Thyroid gland (tissue), 4 donors: ENCODE measurements around the gene DCLK2. TPM values are rescaled to one million over a fixed set of nuclear protein-coding genes. Genes with fewer than 3 reads are reported as not detected.
"Not testable (repeated sequence)": the region's sequence is repeated elsewhere in the genome, so short reads cannot be mapped to it uniquely, and the experiment has no call there.

Source experiments
- DNase-seq, 2 donors: peaks; one replicate each; pipeline ENCODE4 v3.0.0-alpha.2; 2019
- H3K27ac ChIP-seq, 3 donors: fragments of 200-600 bp; sonication (generic); 1 replicate in 2 of 3; 2 replicates in 1 of 3; pipeline ENCODE4 v1.5.1; 2016 to 2019; ENCODE audit warnings: mild to moderate bottlenecking in 1 of 3, moderate library complexity in 1 of 3
- H3K27me3 ChIP-seq: fragments of 200-600 bp; sonication (generic); one replicate; pipeline ENCODE4 v1.5.1; 2019
- H3K36me3 ChIP-seq, 2 donors: fragments of 200-600 bp; sonication (generic); one replicate each; pipeline ENCODE4 v1.5.1; 2016 to 2019
- H3K4me1 ChIP-seq, 2 donors: fragments of 200-600 bp; sonication (generic); one replicate each; pipeline ENCODE4 v1.5.1; 2017 to 2019
- H3K4me3 ChIP-seq, 3 donors: fragments of 200-600 bp; sonication (generic); replicated peaks in 1 of 3; 1 replicate in 2 of 3; 2 replicates in 1 of 3; pipeline ENCODE4 v1.5.1; 2016; ENCODE audit warnings: mild to moderate bottlenecking in 1 of 3
- H3K9me3 ChIP-seq: fragments of 200-600 bp; sonication (generic); one replicate; pipeline ENCODE4 v1.5.1; 2017
- POLR2A ChIP-seq, 2 donors: fragments of 450-650 bp; IDR thresholded peaks; one replicate each; pipeline ENCODE4 v1.6.1; 2017; ENCODE audit warnings: antibody characterized with exemption in 2 of 2, mild to moderate bottlenecking in 2 of 2, moderate library complexity in 1 of 2
- whole genome bisulfite sequencing, 2 donors: methylation state at CpG; one replicate each; pipeline ENCODE4 v1.1.5; 2017; 5-methylcytosine and 5-hydroxymethylcytosine counted together
- intact Hi-C: fragments of 100-400 bp; cut with DNase I; formaldehyde crosslinking; loops from one replicate; pipeline ENCODE4 v1.15.1; 2023
- total RNA-seq, 4 donors: library from RNA; depleted of rRNA; stranded (reverse); fragments of >200 nt; gene quantifications; one replicate each; pipeline ENCODE4 v1.2.3, GENCODE V29; 2016
- TF ChIP-seq, protein P1 (sequence below), 6 experiments: fragments of 200-600 bp in 3 of 6; fragments of 450-650 bp in 3 of 6; sonication (generic) in 3 of 6; IDR thresholded peaks; one replicate each; pipeline ENCODE4 v1.5.1; 2016 to 2019; ENCODE audit warnings: antibody characterized with exemption in 6 of 6, mild to moderate bottlenecking in 2 of 6, inconsistent platforms in 1 of 6, moderate library complexity in 1 of 6

Gene DCLK2
- total RNA-seq, 4 donors from 2014 or later: 6.6 to 19.7 (median 12.3) TPM

DNA sequence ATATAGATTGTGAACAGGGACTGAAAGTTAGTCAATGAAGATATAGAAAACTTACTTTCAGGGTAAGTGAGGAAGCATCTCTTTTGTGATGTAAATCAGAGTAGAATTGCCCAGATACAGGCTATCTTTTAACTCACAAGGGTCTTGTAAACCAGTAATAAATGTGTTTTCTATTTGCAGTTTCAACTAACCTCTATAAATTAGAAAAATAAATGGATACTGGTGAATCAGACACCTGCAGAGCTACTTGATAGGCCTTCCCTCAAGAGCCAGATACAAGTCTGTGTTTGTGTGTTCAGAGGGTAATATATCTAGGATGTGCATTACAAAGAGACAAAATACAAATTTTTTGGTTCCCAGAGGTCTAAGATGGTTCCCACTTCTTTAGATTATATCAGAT, 82.9 kb downstream of the DCLK2 start:
- H3K4me3 ChIP-seq: no peak overlapping the region
- no peak for DNase-seq
- H3K27ac ChIP-seq: no peak overlapping the region
- no peaks in the 10 kb centered on the region for H3K4me1 ChIP-seq
- no peaks in the 10 kb centered on the region for H3K27me3 ChIP-seq
- H3K9me3 ChIP-seq: no peaks in the 10 kb centered on the region
- no peaks in the 10 kb centered on the region for H3K36me3 ChIP-seq
- TF ChIP-seq POLR2A (IDR thresholded peaks at IDR 0.05): no peak
- TF ChIP-seq, protein P1, sequence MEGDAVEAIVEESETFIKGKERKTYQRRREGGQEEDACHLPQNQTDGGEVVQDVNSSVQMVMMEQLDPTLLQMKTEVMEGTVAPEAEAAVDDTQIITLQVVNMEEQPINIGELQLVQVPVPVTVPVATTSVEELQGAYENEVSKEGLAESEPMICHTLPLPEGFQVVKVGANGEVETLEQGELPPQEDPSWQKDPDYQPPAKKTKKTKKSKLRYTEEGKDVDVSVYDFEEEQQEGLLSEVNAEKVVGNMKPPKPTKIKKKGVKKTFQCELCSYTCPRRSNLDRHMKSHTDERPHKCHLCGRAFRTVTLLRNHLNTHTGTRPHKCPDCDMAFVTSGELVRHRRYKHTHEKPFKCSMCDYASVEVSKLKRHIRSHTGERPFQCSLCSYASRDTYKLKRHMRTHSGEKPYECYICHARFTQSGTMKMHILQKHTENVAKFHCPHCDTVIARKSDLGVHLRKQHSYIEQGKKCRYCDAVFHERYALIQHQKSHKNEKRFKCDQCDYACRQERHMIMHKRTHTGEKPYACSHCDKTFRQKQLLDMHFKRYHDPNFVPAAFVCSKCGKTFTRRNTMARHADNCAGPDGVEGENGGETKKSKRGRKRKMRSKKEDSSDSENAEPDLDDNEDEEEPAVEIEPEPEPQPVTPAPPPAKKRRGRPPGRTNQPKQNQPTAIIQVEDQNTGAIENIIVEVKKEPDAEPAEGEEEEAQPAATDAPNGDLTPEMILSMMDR (IDR thresholded peaks at IDR 0.05): no peak
- intact Hi-C loops: no loop called here

DNA sequence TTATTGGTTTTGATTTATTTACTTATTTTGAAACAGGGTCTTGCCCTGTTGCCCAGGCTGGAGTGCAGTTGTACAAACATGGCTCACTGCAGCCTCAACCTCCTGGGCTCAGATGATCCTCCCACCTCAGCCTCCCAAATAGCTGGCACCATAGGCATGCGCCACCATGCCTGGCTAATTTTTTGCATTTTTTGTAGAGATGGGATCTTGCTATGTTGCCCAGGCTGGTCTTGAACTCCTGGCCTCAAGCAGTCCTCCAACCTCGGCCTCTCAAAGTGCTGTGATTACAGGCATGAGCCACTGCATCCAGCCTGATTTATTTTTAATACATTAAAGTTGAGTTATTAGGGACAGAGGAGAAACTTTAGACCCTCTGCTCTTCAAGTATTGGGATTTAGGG, 83.8 kb downstream of the DCLK2 start:
- 91 to 96% methylated on average over 2 of the region's 2 CpGs for WGBS, 2 donors
- H3K36me3 ChIP-seq, H3K27me3 ChIP-seq, intact Hi-C loops, H3K4me3 ChIP-seq, H3K27ac ChIP-seq, H3K4me1 ChIP-seq, H3K9me3 ChIP-seq, DNase-seq: not testable (repeated sequence)

DNA sequence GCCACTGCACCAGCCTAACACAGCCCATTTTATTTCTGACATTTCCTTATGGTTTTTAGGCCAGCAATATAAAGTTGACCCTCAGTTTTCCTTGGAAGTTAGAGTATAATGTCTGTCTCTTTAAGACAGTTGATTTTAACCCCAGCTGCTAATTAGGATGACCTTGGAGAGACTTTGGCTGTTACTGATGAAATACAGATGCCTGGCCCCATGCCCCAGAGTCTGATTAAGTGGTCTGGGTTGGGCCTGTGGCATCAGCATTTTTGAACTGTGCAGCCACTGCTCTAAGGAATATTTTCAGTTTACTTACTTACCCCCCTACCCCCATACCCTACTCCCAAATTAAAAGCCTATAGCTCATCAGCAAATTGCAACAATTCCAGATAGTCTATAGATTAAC, 85.8 kb downstream of the DCLK2 start:
- no peaks in the 10 kb centered on the region for H3K27me3 ChIP-seq
- no peak for DNase-seq
- H3K9me3 ChIP-seq: no peaks in the 10 kb centered on the region
- no peak overlapping the region for H3K4me3 ChIP-seq
- no peak for TF ChIP-seq POLR2A (IDR thresholded peaks at IDR 0.05)
- TF ChIP-seq, protein P1 (IDR thresholded peaks at IDR 0.05): no peak
- H3K36me3 ChIP-seq: no peaks in the 10 kb centered on the region
- intact Hi-C loops: no loop called here
- H3K27ac ChIP-seq: no peak overlapping the region
- H3K4me1 ChIP-seq: no peaks in the 10 kb centered on the region

DNA sequence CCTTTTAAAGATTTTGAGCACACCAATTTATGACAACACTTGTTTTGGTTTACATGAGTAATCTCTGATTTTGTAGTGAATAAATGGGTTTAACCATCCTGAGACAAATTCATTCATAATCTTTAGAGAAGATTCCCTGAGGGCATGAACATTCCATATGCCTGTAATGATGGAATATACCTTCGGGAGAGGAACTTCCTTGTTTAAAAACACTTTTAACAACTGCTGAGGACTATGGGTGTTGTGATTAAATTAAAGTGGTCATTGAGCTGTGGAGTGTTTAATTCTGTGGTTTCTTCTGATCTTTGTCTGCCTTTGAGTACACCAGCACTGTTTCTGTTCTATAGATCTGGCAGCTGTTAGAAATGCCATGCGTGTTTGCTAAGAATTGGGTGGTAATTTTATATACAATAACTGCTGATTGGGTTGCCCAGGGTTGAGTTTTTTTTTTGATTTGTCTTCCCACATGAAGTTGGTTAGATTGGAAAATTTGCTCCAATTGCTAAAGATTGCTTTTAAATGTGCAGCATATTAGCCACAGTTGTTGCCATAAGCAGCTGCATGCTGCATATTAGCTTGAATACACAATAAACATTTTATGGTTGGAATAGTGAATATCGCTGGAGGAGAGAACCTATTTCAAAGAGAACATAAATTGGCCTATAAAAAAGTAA, 86.8 kb downstream of the DCLK2 start:
- H3K4me1 ChIP-seq: no peaks in the 10 kb centered on the region
- intact Hi-C loops: no loop called here
- no peak for TF ChIP-seq POLR2A (IDR thresholded peaks at IDR 0.05)
- TF ChIP-seq, protein P1 (IDR thresholded peaks at IDR 0.05): no peak
- no peaks in the 10 kb centered on the region for H3K9me3 ChIP-seq
- 85 to 87% methylated on average over 3 of the region's 3 CpGs for WGBS, 2 donors
- no peak overlapping the region for H3K4me3 ChIP-seq
- no peaks in the 10 kb centered on the region for H3K27me3 ChIP-seq
- no peaks in the 10 kb centered on the region for H3K36me3 ChIP-seq
- H3K27ac ChIP-seq: no peak overlapping the region
- no peak for DNase-seq

DNA sequence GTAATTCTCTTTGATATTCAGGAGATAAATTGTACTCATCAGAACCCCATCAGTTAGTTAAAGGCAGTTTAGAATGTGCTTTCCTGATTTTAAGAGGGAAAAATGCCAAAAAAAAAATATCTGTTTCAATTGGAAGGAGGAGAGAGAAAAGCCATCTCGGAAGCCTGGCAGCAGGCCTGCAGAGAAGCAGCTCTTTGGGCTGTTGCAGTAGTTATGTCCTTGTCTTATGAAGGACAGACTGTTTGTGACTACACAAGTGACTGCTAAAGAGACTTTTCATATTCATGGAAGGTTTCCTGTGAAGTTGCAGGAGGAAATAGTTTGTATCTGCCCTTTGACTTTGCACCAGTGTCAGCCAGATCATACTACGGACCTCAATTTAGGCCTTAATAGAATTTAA, 88.8 kb downstream of the DCLK2 start:
- Histone ChIP-seq H3K9me3 (no peaks in the 10 kb centered on the region), H3K27ac (no peak overlapping the region), H3K27me3 (no peaks in the 10 kb centered on the region), H3K4me1 (no peaks in the 10 kb centered on the region), H3K36me3 (no peaks in the 10 kb centered on the region), H3K4me3 (no peak overlapping the region)
- no peak for TF ChIP-seq POLR2A (IDR thresholded peaks at IDR 0.05)
- TF ChIP-seq, protein P1 (IDR thresholded peaks at IDR 0.05): no peak
- 60 to 67% methylated on average over 2 of the region's 2 CpGs for whole genome bisulfite sequencing, 2 donors
- no peak for DNase-seq
- intact Hi-C loops: no loop called here
